ENCODE data around the gene RALGDS. TPM values are rescaled to one million over a fixed set of nuclear protein-coding genes. Genes with fewer than 3 reads are reported as not detected.

The RALGDS gene
- total and polyA plus RNA-seq, 9 of the 15 experiments (the other 6 are each of a cell fraction or from before 2014, with no cell fraction given), result 0.75 to 43.3 (median 27.1) TPM

- TF ChIP-seq ZNF584 (CRISPR knock-in tag; IDR thresholded peaks at IDR 0.05; ENCODE audit: low read depth) (no peak), RBM17 (IDR thresholded peaks at IDR 0.05; ENCODE audit: borderline replicate concordance, low read depth, low read length) (no peak), ZBTB43 (CRISPR knock-in tag; IDR thresholded peaks at IDR 0.05) (no peak), HMG20B (CRISPR knock-in tag; IDR thresholded peaks at IDR 0.05) (no peak), ATF1 (CRISPR knock-in tag; IDR thresholded peaks at IDR 0.05) (no peak), ATF1 (tag; IDR thresholded peaks at IDR 0.05) (no peak), ZNF717 (CRISPR knock-in tag; IDR thresholded peaks at IDR 0.05) (no peak), RERE (CRISPR knock-in tag; IDR thresholded peaks at IDR 0.05; ENCODE audit: borderline replicate concordance) (no peak), XRCC4 (IDR thresholded peaks at IDR 0.05; ENCODE audit: extremely low read depth, insufficient read depth, insufficient read length) (no peak), CSDE1 (IDR thresholded peaks at IDR 0.05) (no peak), GABPA (tag; conservative IDR thresholded peaks at IDR 0.05; ENCODE audit: low read depth) (no peak), ZSCAN29 (IDR thresholded peaks at IDR 0.05) (no peak), PRPF4 (IDR thresholded peaks at IDR 0.05; ENCODE audit: insufficient read depth, low read depth, low read length, poor library complexity, severe bottlenecking) (no peak), PRDM10 (IDR thresholded peaks at IDR 0.05; ENCODE audit: partially characterized antibody) (no peak), ZNF253 (CRISPR knock-in tag; conservative IDR thresholded peaks at IDR 0.05) (no peak), ARID2 (IDR thresholded peaks at IDR 0.05) (no peak), PHB2 (IDR thresholded peaks at IDR 0.05; ENCODE audit: low read depth) (no peak), TAF15 (IDR thresholded peaks at IDR 0.05; ENCODE audit: low read depth, low read length) (no peak)
Measured at GRCh38 chr9:133058550-133059320, 62.3 kb downstream of the RALGDS start (continued).
